HepG2 (cell line): Measurements from ENCODE around the gene PLXNA4. TPM values are rescaled to one million over a fixed set of nuclear protein-coding genes. Genes with fewer than 3 reads are reported as not detected.

Experiments
- ATAC-seq: fragments of 200-7000 bp; cut with Tn5 transposase; 3 replicates; pipeline ENCODE4 v1.9.1; 2020; ENCODE audit warnings: mild to moderate bottlenecking, moderate library complexity
- BruUV-seq: library from RNA; stranded (reverse); fragments of 400-500 nt; replicated peaks from 2 replicates; lab custom pipeline; 2021; lab: Mats Ljungman, UMichigan
- CTCF ChIA-PET: fragments of 300-600 bp; formaldehyde crosslinking; extraction: SDS; loops from one replicate; lab custom pipeline; 2021; ENCODE audit warnings: low total read pairs, inconsistent platforms, low intra/inter-chr PET ratio; lab: Yijun Ruan, JAX
- POLR2A ChIA-PET: fragments of 350-600 bp; sonication (Branson Sonifier 250); formaldehyde crosslinking; loops from one replicate; lab custom pipeline; 2020; ENCODE audit warnings: antibody characterized with exemption, inconsistent platforms; lab: Yijun Ruan, JAX
- DNase-seq: peaks from one replicate; pipeline ENCODE4 v3.0.0-alpha.2; 2015; ENCODE audit warnings: low spot score
- FAIRE-seq: peaks from 3 replicates; lab custom pipeline; 2011; peaks lifted over from hg19 to GRCh38; lab: Jason Lieb, UNC
- H2AFZ ChIP-seq: one replicate; pipeline ENCODE4 v1.6.1; 2011; ENCODE audit warnings: low read length, inconsistent platforms
- H3K27ac ChIP-seq: fragments of 300-600 bp; 3 replicates; pipeline ENCODE4 v1.8.0; 2011; ENCODE audit warnings: mixed run types, mild to moderate bottlenecking, mixed read lengths, low read length, inconsistent platforms; ENCODE audit not compliant: insufficient read depth; ENCODE audit errors: extremely low read length
- H3K27me3 ChIP-seq, 2 experiments: fragments of 200-600 bp in 1 of 2; 2 replicates in 1 of 2; 3 replicates in 1 of 2; pipeline versions ENCODE4 v1.6.0 to v1.8.0; 2011; ENCODE audit warnings: low read length in 2 of 2, mild to moderate bottlenecking in 2 of 2, moderate library complexity in 2 of 2, inconsistent platforms in 1 of 2; ENCODE audit not compliant: insufficient read depth in 2 of 2, control insufficient read depth in 1 of 2
- H3K36me3 ChIP-seq, 2 experiments: fragments of 200-600 bp in 1 of 2; replicated peaks in 1 of 2; 2 replicates in 1 of 2; 3 replicates in 1 of 2; pipeline versions ENCODE4 v1.5.1 to v1.8.0; 2011; ENCODE audit warnings: low read length in 2 of 2, inconsistent platforms in 1 of 2; ENCODE audit not compliant: insufficient read depth in 2 of 2, control insufficient read depth in 1 of 2
- H3K4me1 ChIP-seq: 2 replicates; pipeline ENCODE4 v1.5.1; 2012; ENCODE audit warnings: low read length, inconsistent platforms; ENCODE audit not compliant: insufficient read depth
- H3K4me2 ChIP-seq: 2 replicates; pipeline ENCODE4 v1.6.0; 2011; ENCODE audit warnings: low read depth, low read length, inconsistent platforms
- H3K4me3 ChIP-seq, 3 experiments: fragments of 200-600 bp in 1 of 3; sonication (generic), shearing (Covaris generic) in 1 of 3; replicated peaks in 1 of 3; 2 replicates each; pipeline ENCODE4 v1.5.1; 2011 to 2016; ENCODE audit warnings: low read length in 3 of 3, inconsistent platforms in 2 of 3, low read depth in 2 of 3, mild to moderate bottlenecking in 2 of 3, control low read depth in 1 of 3, mixed read lengths in 1 of 3; ENCODE audit not compliant: insufficient read depth in 1 of 3
- H3K79me2 ChIP-seq: one replicate; pipeline ENCODE4 v1.6.1; 2011; ENCODE audit warnings: low read length, inconsistent platforms; ENCODE audit not compliant: insufficient read depth
- H3K9ac ChIP-seq: 2 replicates; pipeline ENCODE4 v1.6.0; 2011; ENCODE audit warnings: mild to moderate bottlenecking, low read depth, low read length, inconsistent platforms; ENCODE audit not compliant: insufficient read depth
- H3K9me3 ChIP-seq: 2 replicates; pipeline ENCODE4 v1.5.1; 2012; ENCODE audit warnings: mild to moderate bottlenecking, low read length
- H4K20me1 ChIP-seq: 2 replicates; pipeline ENCODE4 v1.6.0; 2011; ENCODE audit warnings: inconsistent platforms, mild to moderate bottlenecking, low read length, moderate library complexity; ENCODE audit not compliant: insufficient read depth
- ATF3 ChIP-seq: sonication (generic); formaldehyde crosslinking; IDR thresholded peaks from 2 replicates; pipeline ENCODE4 v1.4.0; 2020; ENCODE audit warnings: missing genetic modification reagents
- CENPT ChIP-seq: sonication (generic); formaldehyde crosslinking; IDR thresholded peaks from 2 replicates; pipeline ENCODE4 v1.8.0; 2022; ENCODE audit warnings: low read depth, mild to moderate bottlenecking, moderate library complexity, missing genetic modification reagents
- CREB3 ChIP-seq: sonication (generic); formaldehyde crosslinking; IDR thresholded peaks from 2 replicates; pipeline ENCODE4 v1.5.0; 2020; ENCODE audit warnings: missing genetic modification reagents
- KDM3A ChIP-seq: IDR thresholded peaks from 2 replicates; pipeline ENCODE4 v1.6.1; 2018; ENCODE audit warnings: low read depth, missing compliant biosample characterization
- KLF9 ChIP-seq: IDR thresholded peaks from 2 replicates; pipeline ENCODE4 v1.6.1; 2016; ENCODE audit warnings: low read depth
- MXD3 ChIP-seq: IDR thresholded peaks from 2 replicates; pipeline ENCODE4 v1.6.1; 2016; ENCODE audit warnings: mild to moderate bottlenecking, missing biosample characterization, missing genetic modification reagents
- NFKB2 ChIP-seq: sonication (generic); formaldehyde crosslinking; IDR thresholded peaks from 2 replicates; pipeline ENCODE4 v1.4.0; 2020; ENCODE audit warnings: missing genetic modification reagents, borderline replicate concordance
- PPARG ChIP-seq: conservative IDR thresholded peaks from 2 replicates; pipeline ENCODE4 v1.6.1; 2016; ENCODE audit warnings: missing biosample characterization, missing genetic modification reagents
- SMC3 ChIP-seq: IDR thresholded peaks from 2 replicates; pipeline ENCODE4 v1.6.1; 2011; ENCODE audit warnings: low read length, improper control_type of control experiment
- ZEB1 ChIP-seq: IDR thresholded peaks from 2 replicates; pipeline ENCODE4 v1.6.1; 2012; ENCODE audit warnings: mild to moderate bottlenecking, low read depth, inconsistent platforms; ENCODE audit not compliant: insufficient replicate concordance
- ZNF740 ChIP-seq: sonication (generic); formaldehyde crosslinking; IDR thresholded peaks from 2 replicates; pipeline ENCODE4 v1.4.0; 2020; ENCODE audit warnings: missing genetic modification reagents
- WGBS: methylation state at CpG from one replicate; pipeline ENCODE4 v1.1.6; 2017; ENCODE audit warnings: low lambda C conversion rate; 5-methylcytosine and 5-hydroxymethylcytosine counted together
- in situ Hi-C: cut with HindIII; loops from 2 replicates; pipeline ENCODE4 v1.10.0; 2017; ENCODE audit warnings: low pct_unique_long_range_greater_than_20kb; ENCODE audit not compliant: extremely low pct_ligation_motif_present
- intact Hi-C: fragments of 100-400 bp; cut with micrococcal nuclease; formaldehyde crosslinking; loops from one replicate; pipeline ENCODE4 v1.10.0; 2022; ENCODE audit not compliant: unreplicated experiment
- polyA plus RNA-seq, 8 experiments: library from polyadenylated mRNA; depleted of rRNA in 3 of 8; stranded (reverse) in 7 of 8; unstranded in 1 of 8; fragments of >200 nt; fragmentation: Illumina TruSeq in 4 of 8; extraction: Trizol in 4 of 8; gene quantifications; 2 replicates each; pipeline versions ENCODE4 v1.2.1 to v1.2.3, GENCODE V29; 2011 to 2016; ENCODE audit warnings: low read depth in 4 of 8, missing spikeins in 1 of 8, mixed read lengths in 1 of 8; ENCODE audit not compliant: insufficient read depth in 1 of 8
- total RNA-seq, 5 experiments: library from RNA; depleted of rRNA; stranded (reverse); fragments of >200 nt; fragmentation: Illumina TruSeq; extraction: Trizol; gene quantifications; 2 replicates each; pipeline ENCODE4 v1.2.3, GENCODE V29; 2016; ENCODE audit warnings: low read depth in 1 of 5

Gene PLXNA4
- total and polyA plus RNA-seq, 2 of the 13 experiments (the other 11 are each of a cell fraction or from before 2014, with no cell fraction given): 0.01 to 0.04 TPM

- Histone ChIP-seq H3K27me3 (peaks cover 0 to 22% of the 10 kb centered on the region in 2 experiments; a peak in 3 of 5 replicates), H3K79me2 (no peaks in the 10 kb centered on the region), H3K9ac (no peak overlapping the region), H3K36me3 (no peaks in the 10 kb centered on the region), H3K4me1 (no peaks in the 10 kb centered on the region), H3K9me3 (no peaks in the 10 kb centered on the region), H4K20me1 (no peaks in the 10 kb centered on the region), H3K4me3 (no peak overlapping the region), H3K4me2 (no peak overlapping the region), H3K27ac (no peak overlapping the region), H2AFZ (no peak overlapping the region)
- ATAC-seq (no peak), DNase-seq (no peak), FAIRE-seq (no peak)
- no TSS peak for BruUV-seq
- in situ Hi-C loops: no loop called here
- POLR2A ChIA-PET: no interaction called here
- TF ChIP-seq ATF3 (CRISPR knock-in tag) (no peak), SMC3 (no peak), MXD3 (no peak), PPARG (CRISPR knock-in tag) (no peak), KLF9 (CRISPR knock-in tag) (no peak), KDM3A (CRISPR knock-in tag) (no peak), CENPT (CRISPR knock-in tag) (no peak), CREB3 (CRISPR knock-in tag) (no peak), ZNF740 (no peak), NFKB2 (no peak), ZEB1 (no peak)
- CTCF ChIA-PET: no interaction called here
- 2% methylated on average over 3 of the region's 3 CpGs for WGBS
- intact Hi-C loops: no loop called here
Observed at GRCh38 chr7:132446260-132446659, 130.0 kb downstream of the PLXNA4 start.
